Eye (tissue), 1 donor: ENCODE measurements around the gene GRB14.
"Not testable (repeated sequence)": the region's sequence is repeated elsewhere in the genome, so short reads cannot be mapped to it uniquely, and the experiment has no call there.

ENCODE experiments used
- DNase-seq: peaks from one replicate; pipeline ENCODE4 v3.0.0-alpha.2; 2015

The GRB14 gene

GRCh38 chr2:164554487-164554886, 66.8 kb downstream of the GRB14 start:
- no peak for DNase-seq

- DNase-seq = no peak
These were observed 69.8 kb downstream of the GRB14 start for GRCh38 chr2:164551519-164551918.

- not testable (repeated sequence) for DNase-seq
These were observed 71.6 kb downstream of the GRB14 start for GRCh38 chr2:164549705-164550104.

GRCh38 chr2:164545484-164545883, 75.8 kb downstream of the GRB14 start:
- DNase-seq = no peak

- peak; percentile 24 for DNase-seq
These were observed 78.7 kb downstream of the GRB14 start for GRCh38 chr2:164542581-164543021.

GRCh38 chr2:164538240-164538866, 82.9 kb downstream of the GRB14 start:
- peak; percentile 67 for DNase-seq

GRCh38 chr2:164535280-164536025, 85.8 kb downstream of the GRB14 start:
- DNase-seq = no peak

- DNase-seq = no peak
These were observed 90.8 kb downstream of the GRB14 start for GRCh38 chr2:164530464-164530863.

GRCh38 chr2:164523726-164524125, 97.6 kb downstream of the GRB14 start:
- no peak for DNase-seq

- DNase-seq = no peak
These were observed 98.3 kb downstream of the GRB14 start for GRCh38 chr2:164523009-164523408.

- no peak for DNase-seq
These were observed 98.7 kb downstream of the GRB14 start for GRCh38 chr2:164522561-164522981.

GRCh38 chr2:164515734-164516133, 105.5 kb downstream of the GRB14 start:
- DNase-seq = no peak

GRCh38 chr2:164515030-164515429, 106.3 kb downstream of the GRB14 start:
- no peak for DNase-seq

GRCh38 chr2:164514491-164514890, 106.8 kb downstream of the GRB14 start:
- DNase-seq = no peak

- no peak for DNase-seq
These were observed 108.4 kb downstream of the GRB14 start for GRCh38 chr2:164512871-164513270.

- DNase-seq = no peak
These were observed 109.5 kb downstream of the GRB14 start for GRCh38 chr2:164511738-164512137.

- no peak for DNase-seq
These were observed 110.4 kb downstream of the GRB14 start for GRCh38 chr2:164510895-164511294.

GRCh38 chr2:164509137-164509877, 112.0 kb downstream of the GRB14 start:
- no peak for DNase-seq

GRCh38 chr2:164504253-164504652, 117.0 kb downstream of the GRB14 start:
- DNase-seq = no peak

GRCh38 chr2:164498836-164499235, 122.4 kb downstream of the GRB14 start:
- DNase-seq = no peak

- no peak for DNase-seq
These were observed 124.4 kb downstream of the GRB14 start for GRCh38 chr2:164496881-164497280.

GRCh38 chr2:164496421-164496820, 124.9 kb downstream of the GRB14 start:
- no peak for DNase-seq

GRCh38 chr2:164495491-164496223, 125.6 kb downstream of the GRB14 start:
- DNase-seq = peak; percentile 76
